ENCODE data around the gene NDUFAB1. TPM values are rescaled to one million over a fixed set of nuclear protein-coding genes. Genes with fewer than 3 reads are reported as not detected.
"Not testable (repeated sequence)": the region's sequence is repeated elsewhere in the genome, so short reads cannot be mapped to it uniquely, and the experiment has no call there.

NDUFAB1 gene
- total RNA-seq, 1 donor from 2014 or later: 66.7 TPM

DNA sequence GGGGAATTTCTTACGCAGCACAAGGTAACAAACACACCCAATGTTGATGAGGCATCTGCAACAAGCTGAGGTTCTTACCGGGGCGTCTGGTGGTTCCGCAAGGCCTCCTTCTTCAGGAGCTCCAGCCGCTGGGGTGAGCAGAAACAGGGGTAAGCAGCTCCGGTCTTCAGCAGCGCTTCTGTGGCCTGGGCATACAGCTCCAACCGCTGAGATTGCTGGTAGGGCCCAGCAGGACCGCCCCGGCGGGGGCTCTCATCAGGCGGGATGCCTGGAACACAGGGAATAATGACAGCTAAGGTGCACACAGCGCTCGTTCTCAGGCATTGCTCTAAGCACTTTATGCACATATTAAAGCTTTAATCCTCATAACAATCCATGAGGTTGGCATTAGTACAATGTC, 51.7 kb downstream of the NDUFAB1 start:
- Mint-ChIP-seq H3K36me3 (peaks cover 21% of the 10 kb centered on the region), H3K27ac (no peak overlapping the region), H3K4me1 (no peaks in the 10 kb centered on the region)

GRCh38 chr16:23540817-23541178, 55.3 kb downstream of the NDUFAB1 start:
- H3K36me3 Mint-ChIP-seq: peaks cover 16% of the 10 kb centered on the region
- H3K27ac Mint-ChIP-seq; H3K4me3 Mint-ChIP-seq; H3K9me3 Mint-ChIP-seq; H3K27me3 Mint-ChIP-seq (ENCODE audit: low read depth); H3K4me1 Mint-ChIP-seq; DNase-seq (ENCODE audit: low spot score in 2 of 2, unreplicated experiment in 2 of 2): not testable (repeated sequence)

More for the DNA sequence above, 51.7 kb downstream of the NDUFAB1 start:
- no peak for DNase-seq (ENCODE audit: low spot score in 2 of 2, unreplicated experiment in 2 of 2)
- H3K4me3 Mint-ChIP-seq: no peak overlapping the region
- TF ChIP-seq CTCF (IDR thresholded peaks at IDR 0.05; ENCODE audit: unreplicated experiment): no peak
- H3K9me3 Mint-ChIP-seq: no peaks in the 10 kb centered on the region
- H3K27me3 Mint-ChIP-seq (ENCODE audit: low read depth): no peaks in the 10 kb centered on the region

- DNase-seq (ENCODE audit: low spot score in 2 of 2, unreplicated experiment in 2 of 2): no peak
- H3K36me3 Mint-ChIP-seq: peaks cover 20% of the 10 kb centered on the region
- no peaks in the 10 kb centered on the region for H3K9me3 Mint-ChIP-seq
- TF ChIP-seq CTCF (IDR thresholded peaks at IDR 0.05; ENCODE audit: unreplicated experiment): no peak
- H3K27me3 Mint-ChIP-seq (ENCODE audit: low read depth): no peaks in the 10 kb centered on the region
- H3K27ac Mint-ChIP-seq: no peak overlapping the region
- no peak overlapping the region for H3K4me3 Mint-ChIP-seq
- H3K4me1 Mint-ChIP-seq: no peaks in the 10 kb centered on the region
These were observed 55.9 kb downstream of the NDUFAB1 start for GRCh38 chr16:23539984-23540816.

DNA sequence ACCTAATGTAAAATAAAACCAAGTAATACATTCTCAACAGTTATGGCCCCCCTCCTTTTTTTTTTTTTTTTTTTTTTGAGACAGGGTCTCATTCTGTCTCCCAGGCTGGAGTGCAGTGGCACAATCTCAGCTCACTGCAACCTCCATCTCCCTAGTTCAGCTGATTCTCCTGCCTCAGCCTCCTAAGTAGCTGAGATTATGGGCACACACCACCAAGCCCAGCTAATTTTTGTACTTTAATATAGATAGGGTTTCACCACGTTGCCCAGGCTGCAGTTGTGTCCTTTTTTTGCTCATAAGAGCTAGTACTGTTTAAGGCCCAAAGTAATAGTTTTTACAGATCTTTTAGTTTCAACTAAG, 57.2 kb downstream of the NDUFAB1 start:
- Mint-ChIP-seq H3K27ac (no peak overlapping the region), H3K9me3 (no peaks in the 10 kb centered on the region), H3K4me3 (no peak overlapping the region), H3K4me1 (no peaks in the 10 kb centered on the region), H3K27me3 (ENCODE audit: low read depth) (no peaks in the 10 kb centered on the region), H3K36me3 (peaks cover 25% of the 10 kb centered on the region)
- no peak for TF ChIP-seq CTCF (IDR thresholded peaks at IDR 0.05; ENCODE audit: unreplicated experiment)
- DNase-seq (ENCODE audit: low spot score in 2 of 2, unreplicated experiment in 2 of 2): no peak

DNA sequence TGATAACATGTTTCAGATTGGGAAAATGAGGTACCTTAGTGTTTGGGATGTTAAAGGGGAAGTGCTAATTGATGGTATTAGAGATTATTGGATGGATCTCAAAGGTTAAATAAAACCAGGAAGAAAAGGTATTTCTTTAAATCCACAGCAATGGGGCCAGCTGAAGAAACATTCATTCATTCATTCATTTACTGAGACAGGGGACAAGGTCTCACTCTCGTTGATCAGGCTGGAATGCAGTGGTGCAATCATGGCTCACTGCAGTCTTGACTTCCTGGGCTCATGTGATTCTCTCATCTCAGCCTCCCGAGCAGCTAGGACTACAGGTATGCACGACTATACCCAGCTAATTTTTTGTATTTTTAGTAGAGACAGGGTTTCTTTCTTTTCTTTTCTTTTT, 58.7 kb downstream of the NDUFAB1 start:
- TF ChIP-seq CTCF (IDR thresholded peaks at IDR 0.05; ENCODE audit: unreplicated experiment): no peak
- Mint-ChIP-seq H3K36me3 (peaks cover 29% of the 10 kb centered on the region), H3K9me3 (no peaks in the 10 kb centered on the region), H3K27ac (no peak overlapping the region), H3K27me3 (ENCODE audit: low read depth) (no peaks in the 10 kb centered on the region), H3K4me1 (no peaks in the 10 kb centered on the region), H3K4me3 (no peak overlapping the region)
- DNase-seq (ENCODE audit: low spot score in 2 of 2, unreplicated experiment in 2 of 2): no peak

DNA sequence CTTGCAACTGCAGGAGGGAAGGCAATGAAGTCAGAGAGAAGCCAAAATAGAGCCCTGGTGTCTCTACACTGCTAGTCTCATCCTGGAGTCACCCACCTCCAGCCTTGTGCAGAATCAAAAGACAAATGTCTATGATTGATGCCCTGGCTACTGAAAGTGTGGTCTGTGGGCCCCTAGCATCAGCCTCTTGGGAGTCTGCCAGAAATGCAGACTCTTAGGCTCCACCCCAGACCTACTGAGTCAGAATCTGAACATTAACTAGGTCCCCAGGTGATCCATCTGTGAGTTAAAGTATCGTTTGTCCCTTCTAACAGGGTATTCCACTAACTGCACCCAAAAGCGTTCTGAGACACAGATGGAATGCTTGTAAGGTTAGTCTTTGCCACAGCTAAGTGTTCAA, 60.2 kb downstream of the NDUFAB1 start:
- no peaks in the 10 kb centered on the region for H3K9me3 Mint-ChIP-seq
- DNase-seq (ENCODE audit: low spot score in 2 of 2, unreplicated experiment in 2 of 2): no peak
- no peak for TF ChIP-seq CTCF (IDR thresholded peaks at IDR 0.05; ENCODE audit: unreplicated experiment)
- H3K4me3 Mint-ChIP-seq: no peak overlapping the region
- no peaks in the 10 kb centered on the region for H3K27me3 Mint-ChIP-seq (ENCODE audit: low read depth)
- no peak overlapping the region for H3K27ac Mint-ChIP-seq
- peaks cover 29% of the 10 kb centered on the region for H3K36me3 Mint-ChIP-seq
- H3K4me1 Mint-ChIP-seq: no peaks in the 10 kb centered on the region

Measured in mesothelial cell of epicardium (in vitro differentiated cells).